ENCODE measurements around the gene KLHDC7B.
A peak's percentile ranks its signal among the peaks of the same experiment; 100 is the strongest.

KLHDC7B gene

DNA sequence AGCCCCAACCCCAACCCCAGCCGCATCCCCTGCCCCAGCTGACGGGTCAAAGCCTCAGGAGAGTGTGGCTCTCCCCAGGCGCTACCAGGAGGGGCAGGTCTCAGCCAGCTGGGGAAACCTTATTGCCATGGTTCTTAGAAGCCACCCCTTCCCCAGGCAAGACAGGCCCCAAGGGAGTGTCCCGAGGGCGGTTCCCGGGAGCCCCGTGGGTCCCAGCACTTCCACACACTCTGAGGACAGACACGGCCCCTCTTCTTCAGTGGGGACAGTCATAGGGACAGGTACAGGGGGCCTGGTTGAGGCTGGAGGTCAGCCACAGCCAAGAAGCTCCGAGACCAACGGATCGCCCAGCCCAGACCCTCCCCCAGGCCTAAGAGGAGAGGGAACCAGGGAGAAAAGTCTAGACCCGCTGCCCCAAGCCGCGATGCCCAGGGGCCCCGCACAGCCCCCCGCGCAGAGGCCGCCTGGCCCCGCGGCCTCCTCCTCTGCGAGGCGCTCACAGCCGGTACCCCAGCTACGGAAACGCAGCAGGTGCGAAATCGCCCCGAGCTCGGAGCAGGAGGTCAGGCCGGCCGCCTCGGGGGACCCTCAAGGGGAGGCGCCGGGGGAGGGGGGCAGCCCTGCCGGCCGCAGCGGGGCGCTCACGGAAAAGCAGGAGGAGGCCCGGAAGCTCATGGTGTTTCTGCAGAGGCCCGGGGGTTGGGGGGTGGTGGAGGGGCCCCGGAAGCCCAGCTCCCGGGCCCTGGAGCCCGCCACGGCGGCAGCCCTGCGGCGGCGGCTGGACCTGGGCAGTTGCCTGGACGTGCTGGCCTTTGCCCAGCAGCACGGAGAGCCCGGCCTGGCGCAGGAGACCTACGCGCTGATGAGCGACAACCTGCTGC lies 2.6 kb downstream of the KLHDC7B start:
- DNase-seq (ENCODE audit: low read depth, low spot score) = no peak

DNA sequence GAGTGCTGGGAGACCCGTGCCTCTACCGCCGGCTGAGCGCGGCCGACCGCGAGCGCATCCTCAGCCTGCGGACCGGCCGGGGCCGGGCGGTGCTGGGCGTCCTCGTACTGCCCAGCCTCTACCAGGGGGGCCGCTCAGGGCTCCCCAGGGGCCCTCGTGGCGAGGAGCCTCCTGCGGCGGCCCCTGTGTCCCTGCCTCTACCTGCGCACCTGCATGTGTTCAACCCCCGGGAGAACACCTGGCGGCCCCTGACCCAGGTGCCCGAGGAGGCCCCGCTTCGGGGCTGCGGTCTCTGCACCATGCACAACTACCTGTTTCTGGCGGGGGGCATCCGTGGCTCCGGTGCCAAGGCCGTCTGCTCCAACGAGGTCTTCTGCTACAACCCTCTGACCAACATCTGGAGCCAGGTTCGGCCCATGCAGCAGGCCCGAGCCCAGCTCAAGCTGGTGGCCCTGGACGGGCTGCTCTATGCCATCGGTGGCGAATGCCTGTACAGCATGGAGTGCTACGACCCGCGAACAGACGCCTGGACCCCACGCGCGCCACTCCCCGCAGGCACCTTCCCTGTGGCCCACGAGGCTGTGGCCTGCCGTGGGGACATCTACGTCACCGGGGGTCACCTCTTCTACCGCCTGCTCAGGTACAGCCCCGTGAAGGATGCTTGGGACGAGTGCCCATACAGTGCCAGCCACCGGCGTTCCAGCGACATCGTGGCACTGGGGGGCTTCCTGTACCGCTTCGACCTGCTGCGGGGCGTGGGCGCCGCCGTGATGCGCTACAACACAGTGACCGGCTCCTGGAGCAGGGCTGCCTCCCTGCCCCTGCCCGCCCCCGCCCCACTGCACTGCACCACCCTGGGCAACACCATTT lies 3.5 kb downstream of the KLHDC7B start:
- no peak for DNase-seq (ENCODE audit: low read depth, low spot score)

DNA sequence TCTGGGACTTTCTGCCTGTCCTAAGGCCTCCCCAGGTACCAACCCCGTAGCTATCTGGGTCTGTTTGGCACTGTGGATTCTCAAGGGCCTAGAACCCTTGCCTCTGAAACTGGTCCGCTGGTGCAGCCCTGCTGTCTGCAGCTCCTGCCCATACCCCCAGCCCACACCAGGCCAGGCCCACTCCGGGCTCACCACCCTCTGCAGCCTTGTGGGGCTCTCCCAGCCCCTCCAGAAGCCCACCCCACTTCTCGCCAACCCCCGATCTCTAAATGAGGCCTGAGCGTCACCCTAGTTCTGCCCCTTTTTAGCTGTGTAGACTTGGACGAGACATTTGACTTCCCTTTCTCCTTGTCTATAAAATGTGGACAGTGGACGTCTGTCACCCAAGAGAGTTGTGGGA lies 4.7 kb downstream of the KLHDC7B start:
- no peak for DNase-seq (ENCODE audit: low read depth, low spot score)

DNA sequence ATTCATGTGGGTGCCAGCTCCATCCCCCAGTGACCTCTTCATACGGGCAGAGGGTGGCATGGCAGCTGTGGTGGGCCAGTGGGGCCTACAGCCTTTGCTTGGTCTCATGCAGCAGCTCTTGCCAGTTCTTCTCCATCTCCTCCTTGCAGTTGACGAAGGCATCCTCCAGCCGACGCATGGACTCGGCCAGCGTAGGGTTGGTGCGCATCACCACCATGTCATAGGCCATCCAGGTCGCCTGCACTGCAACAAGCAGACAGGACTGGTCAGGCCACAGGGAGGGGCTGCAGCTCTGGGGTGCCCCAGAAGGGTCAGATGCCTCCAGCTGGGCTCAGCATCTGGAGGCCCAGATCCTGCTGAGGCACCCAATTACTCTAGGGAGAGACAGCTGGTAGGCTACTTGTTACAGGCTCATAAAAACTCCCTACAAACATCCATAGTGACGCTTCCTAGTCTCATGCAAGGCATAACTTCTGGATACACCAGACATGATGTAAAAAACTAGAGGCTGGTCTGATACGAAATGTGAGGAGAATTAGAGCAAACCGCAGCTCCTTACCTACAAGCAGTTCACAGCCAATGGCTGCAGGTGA lies 5.6 kb downstream of the KLHDC7B start:
- no peak for DNase-seq (ENCODE audit: low read depth, low spot score)

DNA sequence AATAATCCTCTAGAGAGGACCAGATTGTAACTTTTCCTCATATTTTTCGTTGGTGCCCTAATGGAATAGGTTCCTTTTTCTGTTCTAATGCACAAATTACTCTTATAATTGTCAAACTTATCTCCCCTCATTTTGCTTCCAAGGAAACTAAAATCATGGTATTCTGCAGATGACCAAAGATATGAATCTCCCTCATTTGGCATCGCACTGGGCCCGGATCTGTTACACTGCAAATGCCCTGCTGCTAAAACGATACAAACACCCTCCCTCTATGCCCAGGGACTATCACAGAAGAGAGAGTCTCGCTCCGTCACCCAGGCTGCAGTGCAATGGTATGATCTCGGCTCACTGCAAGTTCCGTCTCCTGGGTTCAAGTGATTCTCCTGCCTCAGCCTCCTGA lies 7.6 kb downstream of the KLHDC7B start:
- DNase-seq (ENCODE audit: low read depth, low spot score) = no peak

DNA sequence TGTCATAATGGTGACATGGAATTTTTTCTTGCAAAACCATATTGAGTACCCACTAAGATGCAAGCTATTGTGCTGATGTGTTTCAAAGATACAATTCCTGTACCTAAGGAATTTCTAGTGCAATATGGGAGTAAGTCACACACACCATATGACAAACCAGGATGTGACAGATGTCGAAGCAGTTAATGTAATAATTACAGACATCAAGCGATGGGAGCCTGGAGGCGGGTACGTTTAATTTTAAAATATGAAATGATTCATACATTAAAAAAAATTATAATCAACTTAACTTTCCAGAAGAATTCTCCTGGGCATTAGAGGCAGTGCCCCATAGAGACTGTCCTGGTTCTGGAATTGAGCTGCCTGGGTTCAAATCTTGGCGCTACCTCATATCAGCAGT lies 11.0 kb downstream of the KLHDC7B start:
- no peak for DNase-seq (ENCODE audit: low read depth, low spot score)

DNA sequence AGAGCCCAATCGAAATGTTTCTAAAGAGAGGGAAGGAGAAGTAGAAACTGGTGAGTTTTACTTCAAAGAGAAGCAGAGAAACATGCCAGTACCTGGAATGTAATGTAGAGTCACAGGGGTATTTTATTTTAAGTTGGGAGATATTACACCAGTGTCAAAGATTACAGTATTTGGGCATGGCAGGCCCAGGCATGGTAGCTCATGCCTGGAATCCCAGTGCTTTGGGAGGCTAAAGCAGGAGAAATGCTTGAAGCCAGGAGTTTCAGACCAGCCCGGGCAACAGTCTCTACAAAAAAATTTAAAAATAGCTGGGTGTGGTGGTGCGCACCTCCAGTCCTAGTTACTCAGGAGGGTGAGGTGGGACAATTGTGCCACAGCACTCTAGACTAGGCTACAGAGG lies 14.3 kb downstream of the KLHDC7B start:
- no peak for DNase-seq (ENCODE audit: low read depth, low spot score)

DNA sequence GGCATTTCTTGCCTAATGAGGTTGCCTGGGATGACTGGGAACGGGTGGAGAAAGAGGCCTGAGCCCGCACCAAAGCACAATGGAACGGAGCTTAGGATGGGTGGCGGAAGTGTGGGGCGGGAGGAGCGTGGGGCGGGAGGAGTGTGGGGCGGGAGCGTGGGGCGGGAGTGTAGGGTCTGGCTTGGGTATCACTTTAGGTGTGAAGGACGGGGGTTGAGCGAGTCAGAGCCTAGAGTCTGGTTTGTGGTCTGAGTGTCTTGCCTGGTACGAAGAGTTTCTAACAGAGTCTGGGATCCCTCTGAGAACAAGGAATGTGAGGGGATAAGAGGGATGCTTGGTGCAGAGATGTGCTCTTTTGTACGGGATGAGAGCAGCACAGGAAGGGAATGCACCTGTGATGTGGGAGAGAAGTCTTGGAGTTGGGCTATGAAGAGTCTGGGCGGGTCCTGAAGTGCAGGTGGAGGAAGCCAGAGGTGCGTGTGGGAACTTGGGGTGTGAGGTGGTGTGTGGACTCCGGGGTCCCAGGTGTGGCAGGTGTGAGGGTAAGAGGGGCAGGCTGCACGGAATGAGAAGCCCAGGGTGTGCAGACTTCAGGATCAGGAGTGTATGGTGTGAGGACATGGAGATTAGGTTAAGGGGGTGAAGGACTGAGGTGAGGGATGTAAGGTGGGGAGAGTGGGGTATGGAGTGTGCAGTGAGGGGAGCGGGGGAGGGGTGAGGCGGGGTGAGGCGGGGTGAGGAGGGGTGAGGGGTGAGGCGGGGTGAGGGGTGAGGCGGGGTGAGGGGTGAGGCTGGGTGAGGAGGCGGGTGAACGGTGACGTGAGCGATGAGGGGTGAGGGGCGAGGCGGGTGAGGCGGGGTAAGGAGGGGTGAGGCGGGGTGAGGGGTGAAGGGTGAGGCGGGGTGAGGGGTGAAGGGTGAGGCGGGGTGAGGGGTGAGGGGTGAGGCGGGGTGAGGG lies 16.0 kb downstream of the KLHDC7B start:
- no peak for DNase-seq (ENCODE audit: low read depth, low spot score)

DNA sequence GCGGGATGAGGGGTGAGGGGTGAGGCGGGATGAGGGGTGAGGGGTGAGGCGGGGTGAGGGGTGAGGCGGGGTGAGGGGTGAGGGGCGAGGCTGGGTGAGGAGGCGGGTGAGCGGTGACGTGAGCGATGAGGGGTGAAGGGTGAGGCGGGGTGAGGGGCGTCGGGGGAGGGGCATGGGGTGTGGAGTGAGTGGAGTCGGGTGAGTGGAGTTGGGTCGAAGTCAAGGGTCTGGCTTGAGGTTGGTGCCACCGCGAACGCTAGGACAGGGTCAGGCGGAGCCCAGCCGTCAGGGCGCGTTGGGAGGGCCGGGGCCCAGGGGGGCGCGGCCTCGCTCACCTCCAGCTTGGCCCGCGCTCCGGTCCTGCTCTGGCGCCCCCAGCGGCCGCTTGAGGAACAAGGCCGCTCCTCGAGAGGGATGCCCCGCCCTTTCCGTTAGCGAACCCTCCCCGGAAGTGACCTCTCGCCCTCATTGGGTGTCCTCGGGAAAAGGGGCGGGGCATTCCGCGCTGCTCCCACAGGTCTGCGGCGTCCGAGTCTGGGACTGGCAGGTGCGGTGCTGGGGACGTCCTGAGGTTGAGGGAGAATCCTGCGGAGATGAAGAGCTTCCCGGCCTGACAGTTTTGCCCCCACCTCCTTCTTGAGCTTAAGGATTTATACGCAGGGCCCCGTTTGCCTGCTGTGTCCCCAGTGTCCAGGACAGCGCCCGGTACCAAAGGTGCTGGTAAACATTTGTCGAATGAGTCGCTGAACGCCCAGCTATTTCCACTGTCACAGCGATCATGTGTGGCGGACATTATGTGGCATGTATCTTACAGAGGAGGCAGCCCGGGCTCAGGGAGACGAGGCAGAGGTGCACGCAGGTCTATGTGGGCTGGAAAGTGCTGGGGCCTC lies 17.1 kb downstream of the KLHDC7B start, which contains the start of gene SYCE3:
SYCE3 (minus strand) TSS at position 397 of the 890 bp plus-strand sequence. CDS start 6,514 bp downstream, outside the sequence.
- DNase-seq (ENCODE audit: low read depth, low spot score) = peak; percentile 98

DNA sequence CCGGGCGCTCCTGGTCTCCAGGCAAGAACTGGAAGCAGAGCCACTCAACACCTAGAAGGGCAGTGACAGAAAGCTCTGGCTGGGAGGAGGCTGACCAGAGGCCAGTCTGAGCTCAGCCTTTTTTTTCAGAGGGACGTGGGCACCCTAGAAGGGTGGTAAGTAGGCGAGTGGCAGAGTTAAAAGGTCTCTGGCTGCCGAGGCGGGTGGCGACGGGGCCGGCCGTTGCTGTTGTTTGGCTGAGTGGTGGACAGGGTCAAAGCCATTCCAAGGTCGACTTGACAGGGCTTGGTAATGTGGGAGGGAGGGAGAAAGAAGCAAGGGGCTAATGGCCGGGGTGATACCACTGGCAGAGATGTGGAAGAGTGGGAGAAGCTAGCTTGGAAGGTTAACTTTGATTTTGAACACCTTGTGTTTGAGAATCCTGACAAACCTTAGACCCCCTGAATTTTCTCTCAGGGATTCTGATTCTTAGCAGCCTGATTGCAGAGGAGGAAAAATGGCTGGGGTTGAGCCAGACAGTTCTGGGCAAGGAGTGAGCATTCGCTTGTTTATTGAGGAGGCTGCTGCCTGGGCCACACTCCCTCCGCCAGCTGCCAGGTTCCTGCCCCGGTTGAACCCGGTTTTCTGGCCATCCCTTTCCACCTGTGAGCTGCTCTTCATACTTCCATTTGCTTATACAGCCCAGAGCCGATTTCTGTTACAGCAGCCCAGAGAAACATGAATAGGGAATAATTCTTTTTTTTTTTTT lies 17.9 kb downstream of the KLHDC7B start:
- DNase-seq (ENCODE audit: low read depth, low spot score) = no peak

DNA sequence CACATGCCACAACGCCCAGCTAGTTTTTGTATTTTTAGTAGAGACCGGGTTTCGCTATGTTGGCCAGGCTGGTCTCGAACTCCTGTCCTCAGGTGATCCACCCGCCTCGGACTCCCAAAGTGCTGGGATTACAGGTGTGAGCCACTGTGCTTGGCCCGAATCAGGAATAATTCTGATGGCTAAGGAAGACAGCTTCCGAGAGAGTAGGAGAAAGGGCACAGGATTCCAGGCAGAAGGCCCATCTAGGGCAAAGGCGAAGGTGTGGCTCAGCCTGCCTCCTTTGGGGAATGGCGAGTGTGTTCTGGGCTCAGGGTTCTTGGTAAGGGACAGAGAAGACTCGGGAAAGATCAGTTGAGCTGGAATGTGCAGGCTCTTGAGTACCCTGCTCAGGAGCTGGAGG lies 18.6 kb downstream of the KLHDC7B start:
- DNase-seq (ENCODE audit: low read depth, low spot score) = no peak

DNA sequence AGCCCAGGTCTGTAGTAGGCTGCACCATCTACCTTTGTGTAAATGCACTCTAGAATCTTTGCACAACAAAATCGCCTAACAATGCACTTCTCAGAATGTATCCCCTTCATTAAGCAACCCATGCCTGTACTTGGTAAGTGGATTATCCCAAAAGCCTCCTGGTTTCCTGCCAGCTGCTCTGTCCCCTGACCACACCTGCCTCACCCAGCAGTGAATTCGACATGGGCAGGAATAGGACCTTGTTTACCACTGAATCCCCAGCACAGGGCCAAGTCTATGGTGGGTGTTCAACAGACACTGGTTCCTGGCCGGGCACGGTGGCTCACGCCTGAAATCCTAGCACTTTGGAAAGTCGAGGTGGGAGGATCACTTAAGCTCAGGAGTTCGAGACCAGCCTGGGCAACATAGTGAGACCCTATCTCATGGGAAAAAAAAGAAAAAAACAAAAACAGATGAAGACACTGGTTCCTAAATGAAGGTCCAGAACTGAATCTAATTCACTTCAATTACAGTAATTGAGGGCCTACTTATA lies 22.1 kb downstream of the KLHDC7B start:
- DNase-seq (ENCODE audit: low read depth, low spot score) = no peak

DNA sequence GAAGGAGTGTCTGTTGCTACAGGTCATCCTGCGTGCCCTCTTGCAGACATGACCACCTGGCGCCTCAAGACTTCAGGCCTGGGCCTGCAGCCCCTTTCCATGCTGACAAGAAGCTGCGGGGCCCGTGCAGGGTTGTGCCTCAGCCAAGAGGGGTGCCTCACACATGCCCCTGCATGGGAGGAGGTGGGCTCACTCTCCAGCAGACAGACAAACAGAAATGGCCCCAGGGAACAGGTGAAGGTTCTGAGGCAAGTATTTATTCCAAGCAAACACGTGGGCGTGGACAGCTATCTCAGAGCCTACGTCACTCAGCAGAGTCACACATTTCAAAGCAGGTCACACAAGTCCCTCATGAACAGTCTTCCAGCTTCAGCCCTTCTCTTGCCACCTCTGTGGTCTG lies 22.9 kb downstream of the KLHDC7B start:
- no peak for DNase-seq (ENCODE audit: low read depth, low spot score)

DNA sequence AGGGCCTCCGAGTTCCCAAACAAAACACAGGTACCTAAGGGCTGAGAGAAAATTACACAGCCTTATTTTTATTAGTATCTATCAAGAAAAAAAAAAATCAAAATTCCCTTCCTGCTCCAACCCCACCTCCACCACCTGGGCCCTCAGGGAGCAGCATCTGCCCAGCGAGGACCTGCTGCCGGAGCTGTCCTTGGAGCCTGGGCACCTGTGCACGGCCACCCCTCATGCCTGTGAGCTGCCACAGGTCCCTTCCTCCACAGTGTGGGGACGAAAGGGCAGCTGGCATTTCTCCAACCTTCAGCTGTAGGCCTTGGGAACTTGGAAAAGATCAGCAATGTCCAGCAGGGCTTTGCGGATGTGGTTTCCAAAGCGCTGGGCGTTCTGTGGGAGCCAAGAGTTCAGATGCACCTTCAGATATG lies 23.4 kb downstream of the KLHDC7B start:
- no peak for DNase-seq (ENCODE audit: low read depth, low spot score)

DNA sequence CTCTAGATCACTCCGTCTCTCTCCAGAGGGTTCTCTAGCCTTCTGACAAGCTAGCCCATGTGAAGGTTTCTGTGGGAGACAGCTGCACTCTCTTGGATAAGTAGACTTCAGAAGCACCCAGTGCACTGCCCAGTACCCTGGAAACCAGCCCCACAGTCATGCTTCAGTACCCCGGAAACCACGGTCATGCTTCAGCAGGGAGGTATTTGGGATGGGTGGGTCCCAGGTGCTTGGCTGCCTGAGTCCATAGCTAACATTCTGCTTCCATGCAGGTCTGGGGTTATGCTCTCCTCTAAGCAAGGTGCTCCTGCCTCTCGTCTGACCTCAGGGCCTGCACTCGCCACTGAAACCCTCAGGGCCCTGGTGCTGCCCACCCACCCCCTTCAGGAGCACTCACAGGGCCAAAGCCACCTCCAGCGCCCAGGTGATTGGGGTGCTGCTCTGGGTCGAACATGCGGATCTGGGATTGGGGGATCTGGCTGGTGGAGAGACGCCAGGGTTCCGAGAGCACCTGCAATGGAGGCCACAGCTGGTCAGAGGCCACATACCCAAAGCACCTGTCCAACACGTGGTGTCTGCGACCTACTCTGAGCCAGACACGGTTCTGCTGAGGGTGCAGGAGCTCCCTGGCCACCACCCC lies 24.3 kb downstream of the KLHDC7B start:
- DNase-seq (ENCODE audit: low read depth, low spot score) = no peak

DNA sequence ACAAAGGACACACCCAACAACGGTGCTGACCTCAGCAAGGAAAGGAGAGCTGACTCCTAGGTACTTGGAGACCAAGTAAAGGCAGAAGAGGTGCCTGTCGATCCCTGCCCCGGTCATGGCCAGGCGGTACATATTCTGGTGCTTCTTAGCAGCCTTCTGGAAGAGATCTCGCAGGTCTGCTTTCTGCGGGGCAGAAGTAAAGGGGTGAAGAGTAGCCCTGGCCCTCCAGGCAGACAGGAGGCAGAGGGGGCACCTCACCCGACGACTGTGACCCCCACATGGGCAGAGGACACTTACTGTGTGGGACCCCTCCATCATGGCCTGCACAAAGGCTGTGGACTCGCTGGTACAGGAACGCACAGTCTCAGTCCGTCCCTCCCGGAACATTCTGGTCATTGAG lies 25.2 kb downstream of the KLHDC7B start:
- DNase-seq (ENCODE audit: low read depth, low spot score) = no peak

DNA sequence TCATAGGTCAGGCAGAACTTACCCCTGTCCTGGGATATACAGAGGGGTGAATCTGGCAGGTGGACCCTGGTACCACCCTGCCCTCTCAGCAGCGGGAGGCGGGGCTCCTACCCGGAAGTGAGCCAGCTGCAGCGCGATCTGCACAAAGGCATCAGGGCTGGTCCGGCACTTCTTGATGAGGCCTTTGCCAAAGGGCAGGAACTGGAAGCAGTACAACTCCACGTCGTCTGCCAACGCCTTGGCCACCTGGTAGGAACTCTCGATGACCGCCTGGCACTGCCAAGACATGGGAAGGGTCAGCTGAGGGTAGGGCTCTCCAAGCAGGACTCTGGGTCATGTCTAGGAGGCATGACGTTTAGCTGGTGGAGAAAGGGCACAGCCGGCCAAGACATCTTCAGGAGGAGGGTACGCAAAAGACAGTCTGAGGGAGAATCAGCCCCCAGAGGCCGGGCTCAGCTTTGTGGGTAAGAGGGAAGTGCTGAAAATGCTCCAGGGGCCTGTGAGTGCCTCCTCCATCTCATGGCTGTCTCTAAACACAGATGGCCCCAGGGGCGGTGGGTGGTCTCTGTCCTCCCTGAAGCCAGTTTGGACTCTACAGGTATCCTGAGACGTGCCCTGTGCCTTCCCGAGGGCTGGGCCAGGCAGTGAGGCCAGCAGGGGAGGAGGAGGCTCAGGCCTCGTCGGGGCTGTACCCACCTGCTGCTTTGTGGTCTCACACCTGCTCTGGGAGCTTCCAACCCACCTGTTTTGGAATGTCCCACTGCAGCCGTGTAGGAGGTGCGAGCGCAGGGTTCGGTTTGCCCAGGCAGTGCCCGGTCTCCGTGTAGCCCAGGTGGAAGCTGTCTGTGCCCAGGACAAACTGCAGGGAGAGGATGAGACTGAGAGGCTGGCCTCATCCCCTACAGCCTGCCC lies 25.8 kb downstream of the KLHDC7B start:
- no peak for DNase-seq (ENCODE audit: low read depth, low spot score)
